HepG2 (cell line): Measurements from ENCODE around the gene MNT. TPM values are rescaled to one million over a fixed set of nuclear protein-coding genes. Genes with fewer than 3 reads are reported as not detected.

ENCODE experiments used
- ATF7 ChIP-seq, 2 experiments: fragments of 450-650 bp in 1 of 2; sonication (generic) in 1 of 2; formaldehyde crosslinking in 1 of 2; IDR thresholded peaks; 2 replicates each; pipeline versions ENCODE4 v1.4.0 to v1.6.1; 2016 to 2020; ENCODE audit warnings: antibody characterized with exemption in 1 of 2, mild to moderate bottlenecking in 1 of 2, missing genetic modification reagents in 1 of 2
- BCLAF1 ChIP-seq: fragments of 450-650 bp; IDR thresholded peaks from 2 replicates; pipeline ENCODE4 v1.6.1; 2017; ENCODE audit warnings: mild to moderate bottlenecking
- E2F2 ChIP-seq: sonication (generic); formaldehyde crosslinking; IDR thresholded peaks from 2 replicates; pipeline ENCODE4 v1.4.0; 2020; ENCODE audit warnings: missing genetic modification reagents, borderline replicate concordance
- ERF ChIP-seq: IDR thresholded peaks from 2 replicates; pipeline ENCODE4 v1.6.1; 2018; ENCODE audit warnings: missing biosample characterization, missing genetic modification reagents
- FOXC1 ChIP-seq: sonication (generic); formaldehyde crosslinking; IDR thresholded peaks from 2 replicates; pipeline ENCODE4 v1.8.0; 2022; ENCODE audit warnings: mild to moderate bottlenecking, missing genetic modification reagents, borderline replicate concordance
- ISX ChIP-seq: sonication (generic); formaldehyde crosslinking; conservative IDR thresholded peaks from 2 replicates; pipeline ENCODE4 v1.5.0; 2020; ENCODE audit warnings: missing genetic modification reagents
- KIAA2018 ChIP-seq: sonication (generic); formaldehyde crosslinking; IDR thresholded peaks from 2 replicates; pipeline ENCODE4 v1.5.0; 2020; ENCODE audit warnings: mild to moderate bottlenecking, missing genetic modification reagents, borderline replicate concordance
- NCOA5 ChIP-seq: sonication (generic); formaldehyde crosslinking; IDR thresholded peaks from 2 replicates; pipeline ENCODE4 v1.4.0; 2020; ENCODE audit warnings: missing genetic modification reagents
- THRA ChIP-seq: sonication (generic); formaldehyde crosslinking; IDR thresholded peaks from 2 replicates; pipeline ENCODE4 v1.4.0; 2020; ENCODE audit warnings: missing genetic modification reagents, borderline replicate concordance
- THYN1 ChIP-seq: sonication (generic); formaldehyde crosslinking; IDR thresholded peaks from 2 replicates; pipeline ENCODE4 v1.8.1; 2023; ENCODE audit warnings: low read depth, mild to moderate bottlenecking, moderate library complexity, missing genetic modification reagents, borderline replicate concordance
- ZNF354B ChIP-seq: sonication (generic); formaldehyde crosslinking; IDR thresholded peaks from 2 replicates; pipeline ENCODE4 v1.8.0; 2022; ENCODE audit warnings: mild to moderate bottlenecking, missing genetic modification reagents
- ZNF510 ChIP-seq: sonication (generic); formaldehyde crosslinking; IDR thresholded peaks from 2 replicates; pipeline ENCODE4 v1.4.0; 2020; ENCODE audit warnings: low read depth, mild to moderate bottlenecking, missing genetic modification reagents
- ZNF747 ChIP-seq: sonication (generic); formaldehyde crosslinking; IDR thresholded peaks from 2 replicates; pipeline ENCODE4 v1.8.1; 2023; ENCODE audit warnings: missing genetic modification reagents, mild to moderate bottlenecking, borderline replicate concordance
- polyA plus RNA-seq, 8 experiments: library from polyadenylated mRNA; depleted of rRNA in 3 of 8; stranded (reverse) in 7 of 8; unstranded in 1 of 8; fragments of >200 nt; fragmentation: Illumina TruSeq in 4 of 8; extraction: Trizol in 4 of 8; gene quantifications; 2 replicates each; pipeline versions ENCODE4 v1.2.1 to v1.2.3, GENCODE V29; 2011 to 2016; ENCODE audit warnings: low read depth in 4 of 8, missing spikeins in 1 of 8, mixed read lengths in 1 of 8; ENCODE audit not compliant: insufficient read depth in 1 of 8
- total RNA-seq, 5 experiments: library from RNA; depleted of rRNA; stranded (reverse); fragments of >200 nt; fragmentation: Illumina TruSeq; extraction: Trizol; gene quantifications; 2 replicates each; pipeline ENCODE4 v1.2.3, GENCODE V29; 2016; ENCODE audit warnings: low read depth in 1 of 5

The MNT gene
- total and polyA plus RNA-seq, 2 of the 13 experiments (the other 11 are each of a cell fraction or from before 2014, with no cell fraction given), result 2.1 to 3.5 TPM

GRCh38 chr17:2399572-2400473 lies 1.0 kb downstream of the MNT start (continued):
- TF ChIP-seq BCLAF1 (no peak), ZNF747 (peak; percentile 76; the same call in 1 of the 2 replicates), FOXC1 (CRISPR knock-in tag) (peak; percentile 70; the same call in 1 of the 2 replicates), THRA (CRISPR knock-in tag) (peak; percentile 77; the same call in 1 of the 2 replicates), KIAA2018 (CRISPR knock-in tag) (no peak), THYN1 (CRISPR knock-in tag) (no peak), E2F2 (CRISPR knock-in tag) (no peak), ZNF510 (0 out of 2 replicates have a peak, but pooled peaks have one; percentile 35), ERF (CRISPR knock-in tag) (peak; percentile 60; the same call in 1 of the 2 replicates), ATF7 (IDR thresholded peaks at IDR 0.05) (0 out of 2 replicates have a peak, but pooled peaks have one; percentile 13), ATF7 (CRISPR knock-in tag; IDR thresholded peaks at IDR 0.05) (no peak), ZNF354B (CRISPR knock-in tag) (no peak), NCOA5 (CRISPR knock-in tag) (no peak), ISX (0 out of 2 replicates have a peak, but pooled peaks have one; percentile 51)
